Measurements from ENCODE around the gene NGDN.
"Not testable (repeated sequence)": the region's sequence is repeated elsewhere in the genome, so short reads cannot be mapped to it uniquely, and the experiment has no call there.

NGDN gene, protein sequence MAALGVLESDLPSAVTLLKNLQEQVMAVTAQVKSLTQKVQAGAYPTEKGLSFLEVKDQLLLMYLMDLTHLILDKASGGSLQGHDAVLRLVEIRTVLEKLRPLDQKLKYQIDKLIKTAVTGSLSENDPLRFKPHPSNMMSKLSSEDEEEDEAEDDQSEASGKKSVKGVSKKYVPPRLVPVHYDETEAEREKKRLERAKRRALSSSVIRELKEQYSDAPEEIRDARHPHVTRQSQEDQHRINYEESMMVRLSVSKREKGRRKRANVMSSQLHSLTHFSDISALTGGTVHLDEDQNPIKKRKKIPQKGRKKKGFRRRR

DNA sequence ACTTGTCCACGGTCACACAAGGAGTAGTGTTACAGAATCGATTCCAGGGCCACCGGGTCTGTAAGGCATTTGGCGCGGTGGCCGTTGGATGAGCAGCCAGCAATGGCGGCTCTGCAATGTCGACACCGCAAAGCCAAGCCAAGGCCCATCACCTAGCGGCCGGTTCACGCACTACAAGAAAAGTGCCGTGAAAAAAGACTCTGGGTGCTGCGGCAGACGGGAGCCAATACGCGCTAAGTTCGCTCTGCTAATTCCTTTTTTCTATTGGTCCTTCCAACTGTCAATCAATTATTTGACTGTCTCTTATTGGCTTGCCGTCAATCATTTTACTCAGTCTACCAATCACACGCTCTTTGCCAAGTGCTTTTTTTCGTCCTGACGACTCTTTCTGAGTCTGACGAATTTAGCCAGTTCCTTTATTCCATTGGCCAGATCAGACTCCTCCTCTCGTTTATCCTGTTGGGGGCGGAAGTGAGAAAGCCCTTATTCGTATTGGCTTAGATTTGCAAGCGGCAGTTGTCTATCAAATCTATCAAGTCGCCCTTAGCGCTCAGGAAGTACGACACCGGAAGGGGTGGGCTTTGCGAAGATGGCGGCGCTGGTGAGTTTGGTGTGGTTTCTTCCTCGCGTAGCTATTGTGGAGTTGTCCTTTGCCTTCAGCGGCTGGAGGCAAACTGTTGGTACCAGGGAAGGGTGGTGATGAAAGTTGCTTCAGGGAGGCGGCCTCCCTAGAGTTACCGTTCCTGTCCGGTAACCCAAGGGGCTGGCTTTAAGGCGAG is at the start of gene NGDN:
TSS of gene NGDN (plus strand) at position 577 of the 779 bp plus-strand sequence. CDS start at position 590, 13 bp downstream.
- peak; percentile 97 to 98 for DNase-seq

DNA sequence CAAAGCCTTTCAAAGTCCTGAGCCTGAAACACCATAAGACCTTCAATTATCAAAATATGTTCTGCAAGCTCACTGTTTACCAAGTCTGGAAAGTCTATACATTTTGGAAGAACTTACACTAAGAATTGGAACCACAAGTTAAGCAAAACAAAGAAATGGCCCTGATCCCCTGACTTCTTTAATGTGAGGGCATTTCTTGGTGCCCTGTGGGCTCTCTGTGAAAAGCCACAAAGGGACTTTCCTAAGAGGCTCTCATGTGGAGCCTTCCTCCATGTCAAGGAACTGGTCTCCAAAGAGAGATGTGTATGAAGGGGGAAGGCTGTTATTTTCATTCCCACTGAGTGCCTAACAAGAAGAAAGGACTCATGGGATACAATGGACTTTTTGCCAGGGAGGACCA is 47.9 kb upstream of the NGDN start:
- DNase-seq, result no peak

DNA sequence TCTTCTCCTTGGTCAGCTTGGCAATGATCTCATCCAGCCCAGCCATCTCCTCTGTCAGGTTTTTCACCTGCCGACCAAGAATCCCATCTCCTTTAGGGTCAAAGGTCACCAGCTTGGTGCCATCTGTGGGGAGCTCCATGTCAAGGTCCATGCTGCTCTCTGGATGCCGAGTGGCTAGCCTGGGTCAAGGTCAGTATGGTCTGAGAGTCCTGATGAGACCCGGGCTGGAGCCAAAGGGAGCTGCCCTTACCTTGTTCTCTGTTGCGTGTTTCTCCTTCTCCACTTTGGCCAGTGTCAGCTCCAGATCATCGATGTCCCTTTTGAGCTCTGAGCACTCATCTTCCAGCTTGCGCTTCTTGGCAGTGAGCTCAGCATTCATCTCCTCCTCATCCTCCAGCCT is 45.8 kb upstream of the NGDN start:
- no peak for DNase-seq

DNA sequence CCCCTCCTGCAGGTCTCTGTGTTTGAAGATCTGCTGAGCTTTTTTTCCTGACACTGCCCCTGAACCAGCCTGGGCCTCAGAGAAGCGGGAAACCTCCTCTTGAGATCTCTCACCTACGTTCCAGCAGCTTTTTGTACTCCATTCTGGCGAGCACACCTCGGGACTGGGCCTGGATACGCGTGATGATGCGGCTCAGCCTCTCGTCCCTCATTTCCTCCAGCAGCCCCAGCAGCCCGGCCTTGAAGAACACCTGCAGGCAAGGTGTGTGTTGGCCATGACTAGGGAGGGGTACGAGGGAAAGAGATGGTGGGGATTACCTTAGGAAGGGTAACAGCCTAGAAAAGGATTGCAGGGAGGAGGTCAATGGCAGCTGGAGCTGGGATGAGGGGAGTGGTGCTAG is 44.3 kb upstream of the NGDN start:
- no peak for DNase-seq

DNA sequence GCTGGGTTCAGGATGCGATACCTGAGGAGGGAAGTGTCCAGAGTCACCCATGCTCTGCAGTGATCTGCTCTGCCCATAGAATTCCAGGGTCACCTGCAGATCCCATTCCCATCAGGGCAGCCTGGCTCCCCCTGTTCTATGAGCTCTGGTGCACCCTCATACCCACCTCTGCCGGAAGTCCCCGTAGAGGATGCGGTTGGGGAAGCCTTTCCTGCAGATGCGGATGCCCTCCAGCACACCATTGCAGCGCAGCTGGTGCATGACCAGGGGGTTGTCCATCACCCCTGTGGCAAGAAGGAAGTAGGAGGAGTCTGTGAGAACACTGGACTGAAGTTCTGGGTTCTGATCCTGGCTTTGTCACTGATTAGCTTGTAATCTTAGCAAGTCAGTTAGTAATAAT is 43.7 kb upstream of the NGDN start:
- DNase-seq, result not testable (repeated sequence)

DNA sequence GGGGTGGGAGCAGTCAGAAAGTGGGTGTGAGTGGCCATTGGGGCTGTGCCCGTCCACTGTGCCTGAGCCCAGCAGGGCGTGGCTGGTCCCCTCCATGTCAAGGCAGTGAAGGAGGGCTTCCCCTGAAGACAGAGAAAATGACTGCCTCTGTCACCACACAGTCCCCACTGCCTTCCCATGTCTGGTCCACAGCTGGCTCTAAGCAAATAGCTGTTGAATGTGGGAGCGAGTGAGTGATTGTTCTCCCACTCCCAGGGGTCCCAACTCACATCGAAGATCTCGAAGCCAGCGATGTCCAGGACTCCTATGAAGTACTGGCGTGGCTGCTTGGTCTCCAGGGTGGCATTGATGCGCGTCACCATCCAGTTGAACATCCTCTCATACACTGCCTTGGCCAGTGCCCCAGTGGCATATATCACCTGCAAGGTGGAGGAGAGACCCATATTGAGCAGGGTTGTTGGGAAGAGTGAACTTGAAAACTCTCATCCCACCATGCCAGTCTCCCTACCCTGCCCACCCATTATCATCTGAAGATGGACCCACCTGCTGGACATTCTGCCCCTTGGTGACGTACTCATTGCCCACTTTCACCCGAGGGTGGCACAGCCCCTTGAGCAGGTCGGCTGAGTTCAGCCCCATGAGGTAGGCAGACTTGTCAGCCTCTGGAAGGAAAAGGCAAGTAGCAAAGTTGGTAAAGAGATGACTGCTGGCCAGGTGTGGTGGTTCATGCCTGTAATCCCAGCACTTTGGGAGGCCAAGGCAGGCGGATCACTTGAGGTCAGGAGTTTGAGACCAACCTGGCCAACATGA is 40.6 kb upstream of the NGDN start:
- no peak for DNase-seq

DNA sequence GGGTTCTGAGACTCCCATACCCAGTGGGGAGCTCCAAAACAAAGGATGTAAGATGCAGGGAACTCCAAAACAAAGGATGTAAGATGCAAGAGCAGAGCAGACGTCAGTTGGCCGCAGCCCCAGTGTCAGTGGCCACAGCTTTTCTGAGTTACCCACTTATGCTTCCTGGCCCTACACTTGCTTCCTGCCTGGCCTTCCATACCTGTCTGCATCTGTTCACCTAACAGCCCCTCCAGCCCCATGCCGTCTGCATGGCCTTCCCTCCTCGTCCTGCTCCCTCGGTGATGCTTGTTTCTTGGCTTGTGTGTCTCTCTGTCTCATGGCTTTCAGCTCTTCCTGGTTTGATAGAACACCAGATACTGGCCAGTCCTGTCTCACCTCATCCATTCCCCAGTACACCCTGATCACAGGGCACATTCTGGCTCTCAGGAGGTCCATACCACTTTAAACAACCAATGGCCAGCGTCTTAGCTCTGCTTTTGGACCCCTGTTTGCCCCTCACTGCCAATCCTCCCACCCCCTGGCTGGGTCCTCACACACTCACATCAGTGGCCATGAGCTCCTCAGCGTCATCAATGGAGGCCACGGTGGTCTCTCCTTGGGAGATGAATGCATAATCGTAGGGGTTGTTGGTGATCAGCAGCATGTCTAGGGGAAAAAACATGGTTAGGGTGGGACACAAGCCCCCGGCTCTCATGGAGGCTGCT is 39.3 kb upstream of the NGDN start:
- no peak for DNase-seq

DNA sequence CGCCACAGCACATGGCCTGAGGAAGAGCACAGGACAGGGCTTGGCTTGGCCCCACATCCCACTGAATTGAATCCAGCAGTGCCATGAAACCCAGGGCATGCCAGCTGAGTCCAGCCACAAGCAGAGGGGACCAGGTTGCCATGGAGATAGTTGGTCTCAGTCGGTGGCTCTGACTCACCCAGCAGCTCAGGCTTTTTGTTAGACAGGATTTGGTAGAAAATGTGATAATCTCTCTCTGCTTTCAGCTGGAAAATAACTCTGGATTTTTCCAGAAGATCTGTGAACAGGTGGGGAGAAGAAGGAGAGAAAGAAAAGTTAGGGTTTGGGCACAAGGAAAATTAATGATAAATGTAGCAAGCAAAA is 38.8 kb upstream of the NGDN start:
- no peak for DNase-seq

DNA sequence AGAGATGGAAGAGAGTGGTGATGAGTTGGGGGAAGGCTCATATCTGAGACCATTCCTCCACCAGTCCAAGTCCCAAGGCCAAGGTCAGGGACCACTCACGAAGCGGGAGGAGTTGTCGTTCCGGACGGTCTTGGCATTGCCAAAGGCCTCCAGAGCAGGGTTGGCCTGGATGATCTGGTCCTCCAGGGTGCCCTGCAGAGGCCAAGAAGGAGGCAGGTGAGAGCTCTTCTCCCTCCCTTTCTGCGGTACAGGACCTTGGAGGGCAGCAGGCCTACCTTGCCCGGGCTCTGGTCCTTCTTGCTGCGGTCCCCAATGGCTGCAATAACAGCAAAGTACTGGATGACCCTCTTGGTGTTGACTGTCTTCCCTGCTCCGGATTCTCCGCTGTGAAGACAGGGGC is 38.0 kb upstream of the NGDN start:
- DNase-seq, result no peak

DNA sequence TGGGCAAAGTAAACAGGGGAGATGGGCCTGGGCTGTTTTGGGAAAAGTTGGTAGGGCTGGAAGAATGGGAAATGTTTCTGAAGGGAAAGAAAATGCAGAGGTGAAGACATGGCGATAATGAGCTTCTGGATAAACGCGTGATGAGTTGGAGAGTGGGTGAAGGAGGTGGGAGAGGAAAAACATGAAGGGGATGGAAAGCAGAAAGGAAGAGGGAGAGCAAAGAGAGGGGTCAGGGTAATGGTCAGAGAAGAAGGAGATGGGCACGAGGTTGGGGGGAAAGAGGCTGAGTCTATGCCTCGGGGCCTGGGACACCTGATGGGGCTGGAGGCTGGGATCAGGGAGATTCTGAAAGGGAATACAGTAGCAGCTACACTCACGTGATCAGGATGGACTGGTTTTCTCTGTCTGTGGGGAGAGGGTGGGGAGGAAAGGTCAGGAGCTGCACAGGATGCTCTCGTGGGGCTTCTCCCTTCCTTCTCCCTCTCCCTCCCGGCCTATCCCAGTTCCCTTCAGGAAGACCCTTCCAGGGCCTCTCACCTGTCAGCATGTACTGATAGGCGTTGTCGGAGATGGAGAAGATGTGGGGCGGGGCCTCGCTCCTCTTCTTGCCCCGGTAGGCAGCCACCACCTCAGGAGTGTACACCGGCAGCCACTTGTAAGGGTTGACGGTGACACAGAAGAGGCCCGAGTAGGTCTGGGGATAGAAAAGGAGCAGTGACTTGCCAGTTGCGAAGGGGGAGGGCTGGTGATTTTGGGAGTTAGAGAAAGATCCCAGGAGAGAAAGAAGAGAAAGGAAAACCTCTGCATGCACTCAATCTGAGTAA is 37.2 kb upstream of the NGDN start:
- DNase-seq, result no peak

DNA sequence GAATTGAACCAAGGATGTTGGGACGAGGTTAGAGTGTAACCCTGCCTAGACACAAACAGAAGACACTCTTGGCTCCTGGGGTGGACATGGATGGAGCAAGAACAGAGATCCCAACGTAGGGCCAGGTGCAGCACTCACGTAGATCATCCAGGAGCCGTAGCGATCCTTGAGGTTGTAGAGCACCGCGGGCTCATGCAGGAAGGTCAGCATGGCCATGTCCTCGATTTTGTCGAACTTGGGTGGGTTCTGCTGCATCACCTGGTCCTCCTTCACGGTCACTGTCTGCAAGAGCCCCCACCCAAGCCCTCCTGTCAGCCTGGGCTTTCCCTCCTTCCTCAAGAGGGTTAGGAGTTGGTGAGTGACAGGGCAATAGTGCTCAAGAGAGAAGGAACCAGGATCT is 36.6 kb upstream of the NGDN start:
- DNase-seq, result no peak

DNA sequence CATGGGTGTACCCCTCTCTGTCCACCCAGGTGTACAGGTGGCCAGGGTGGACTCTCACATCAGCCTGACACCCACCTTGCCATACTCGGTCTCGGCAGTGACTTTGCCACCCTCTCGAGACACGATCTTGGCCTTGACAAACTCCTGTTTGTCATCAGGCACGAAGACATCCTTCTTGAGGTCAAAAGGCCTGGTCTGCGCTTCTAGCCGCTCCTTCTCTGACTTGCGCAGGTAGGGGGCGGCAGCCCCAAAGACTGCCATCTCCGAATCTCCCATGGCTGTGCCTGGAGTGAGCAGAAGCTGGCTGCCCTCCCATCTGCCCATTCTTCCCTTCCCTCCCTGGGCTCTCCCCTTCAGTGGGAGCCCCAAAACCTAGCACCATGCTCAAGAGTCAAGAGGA is 36.0 kb upstream of the NGDN start:
- no peak for DNase-seq

DNA sequence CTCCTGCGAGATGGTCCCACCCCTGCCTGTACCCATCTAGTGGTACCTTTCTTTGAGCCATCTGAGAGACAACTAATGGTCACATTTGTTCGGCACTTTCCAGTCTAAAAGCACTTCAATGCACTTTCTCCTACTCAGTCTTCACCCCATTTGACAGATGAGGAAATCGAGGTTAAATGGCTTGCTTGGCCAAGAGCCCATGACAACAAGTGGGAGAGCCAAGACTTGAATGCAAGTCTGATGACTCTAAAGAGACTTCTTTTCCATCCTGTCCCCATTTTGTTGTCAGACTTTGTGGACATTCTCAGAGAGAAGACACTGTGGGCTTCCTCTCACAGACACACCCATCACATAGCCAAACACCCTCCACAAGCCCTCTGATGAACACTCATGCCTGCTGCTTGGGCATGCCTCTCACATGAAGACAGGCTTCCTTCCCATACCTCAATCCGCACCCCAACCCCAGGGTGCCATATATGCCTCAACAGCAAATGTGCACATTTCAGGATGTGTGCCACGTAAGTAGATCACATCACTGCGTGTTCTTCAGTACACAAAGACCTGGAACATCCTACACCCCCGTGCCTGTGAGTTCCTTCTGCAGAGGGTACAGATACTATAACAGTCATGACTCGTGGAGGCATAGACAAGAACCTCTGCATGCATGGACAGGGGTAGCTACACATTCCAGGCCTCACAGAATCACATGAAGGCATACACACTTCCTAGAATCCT is 34.8 kb upstream of the NGDN start:
- no peak for DNase-seq

DNA sequence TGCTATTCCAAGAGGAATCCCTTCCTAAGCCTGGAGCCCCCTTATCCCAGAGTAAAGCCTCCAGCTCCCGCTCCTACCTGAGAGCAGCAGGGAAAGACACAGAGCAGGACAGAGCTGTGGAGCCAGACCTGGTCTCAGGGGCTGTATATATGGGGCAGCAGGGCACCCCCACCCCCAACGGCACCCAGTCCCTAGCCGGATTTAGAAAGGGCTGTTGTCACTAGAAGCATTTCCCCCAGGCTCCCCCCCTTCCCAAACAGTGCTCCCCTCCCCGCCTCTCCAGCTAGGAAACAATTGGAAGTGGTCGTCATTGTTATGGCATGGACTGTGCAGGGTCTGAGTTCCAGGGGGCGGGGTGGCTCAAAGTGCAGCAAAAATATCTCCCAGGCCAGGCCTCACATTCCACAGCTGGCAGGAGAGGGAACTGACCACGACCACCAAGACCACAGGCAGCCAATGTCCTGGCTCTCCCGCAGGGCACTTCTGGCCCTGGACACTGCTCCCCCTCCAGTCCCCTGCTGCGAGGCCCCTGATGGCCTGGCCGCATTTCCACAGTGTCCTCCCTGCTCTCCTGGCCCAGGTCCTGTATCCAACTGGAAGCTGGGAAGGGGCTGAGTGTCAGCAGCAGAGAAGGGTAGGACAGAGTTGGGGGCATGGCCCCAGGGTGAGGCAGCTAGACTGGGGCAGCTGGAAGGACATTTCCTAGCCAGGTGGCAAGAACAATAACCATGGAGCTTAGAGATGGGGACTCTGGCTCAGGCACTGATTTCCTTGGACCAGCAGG is 33.8 kb upstream of the NGDN start, which contains the start of gene MYH7:
TSS of gene MYH7 (minus strand) at position 118 of the 784 bp plus-strand sequence. CDS start 1,928 bp downstream, outside the sequence.
- DNase-seq, result no peak

DNA sequence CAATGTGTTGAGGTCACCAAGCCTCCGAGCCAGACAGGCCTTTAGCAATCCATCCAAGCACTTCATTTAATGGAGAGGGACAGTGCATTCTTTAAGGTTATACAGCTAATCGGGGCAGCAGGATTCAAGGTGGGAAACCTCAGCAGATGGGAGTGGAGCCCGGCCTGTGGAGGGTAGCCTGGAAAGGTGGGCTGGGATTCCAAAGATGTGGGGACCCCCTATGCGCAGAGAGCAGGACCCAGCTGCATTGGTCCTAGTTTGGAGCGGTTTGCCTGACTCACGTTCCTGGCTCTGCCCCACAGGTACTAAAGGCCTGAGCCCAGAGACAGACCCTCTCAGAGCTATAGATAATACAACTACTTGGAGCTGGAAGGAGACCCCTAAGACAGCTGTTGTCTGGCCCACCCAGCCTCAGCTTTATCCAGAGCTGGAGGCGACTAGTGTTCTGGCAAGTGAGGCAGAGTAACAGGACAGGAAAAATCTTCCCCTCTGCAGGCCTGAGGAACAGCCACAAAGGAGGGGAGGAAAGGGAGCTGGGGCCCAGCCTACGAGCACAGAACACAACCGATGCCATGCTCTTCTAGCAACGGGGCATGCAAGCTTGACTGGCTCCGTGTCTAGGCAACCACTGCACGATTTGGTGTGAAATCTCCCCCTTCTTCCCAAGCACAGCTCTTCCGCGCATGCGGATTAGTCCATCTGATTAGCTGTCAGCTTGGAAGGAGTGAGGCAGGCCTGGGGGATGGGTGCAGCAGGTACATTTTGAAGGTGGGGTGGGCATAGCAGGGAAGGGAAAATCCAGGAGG is 33.0 kb upstream of the NGDN start:
- DNase-seq, result no peak

DNA sequence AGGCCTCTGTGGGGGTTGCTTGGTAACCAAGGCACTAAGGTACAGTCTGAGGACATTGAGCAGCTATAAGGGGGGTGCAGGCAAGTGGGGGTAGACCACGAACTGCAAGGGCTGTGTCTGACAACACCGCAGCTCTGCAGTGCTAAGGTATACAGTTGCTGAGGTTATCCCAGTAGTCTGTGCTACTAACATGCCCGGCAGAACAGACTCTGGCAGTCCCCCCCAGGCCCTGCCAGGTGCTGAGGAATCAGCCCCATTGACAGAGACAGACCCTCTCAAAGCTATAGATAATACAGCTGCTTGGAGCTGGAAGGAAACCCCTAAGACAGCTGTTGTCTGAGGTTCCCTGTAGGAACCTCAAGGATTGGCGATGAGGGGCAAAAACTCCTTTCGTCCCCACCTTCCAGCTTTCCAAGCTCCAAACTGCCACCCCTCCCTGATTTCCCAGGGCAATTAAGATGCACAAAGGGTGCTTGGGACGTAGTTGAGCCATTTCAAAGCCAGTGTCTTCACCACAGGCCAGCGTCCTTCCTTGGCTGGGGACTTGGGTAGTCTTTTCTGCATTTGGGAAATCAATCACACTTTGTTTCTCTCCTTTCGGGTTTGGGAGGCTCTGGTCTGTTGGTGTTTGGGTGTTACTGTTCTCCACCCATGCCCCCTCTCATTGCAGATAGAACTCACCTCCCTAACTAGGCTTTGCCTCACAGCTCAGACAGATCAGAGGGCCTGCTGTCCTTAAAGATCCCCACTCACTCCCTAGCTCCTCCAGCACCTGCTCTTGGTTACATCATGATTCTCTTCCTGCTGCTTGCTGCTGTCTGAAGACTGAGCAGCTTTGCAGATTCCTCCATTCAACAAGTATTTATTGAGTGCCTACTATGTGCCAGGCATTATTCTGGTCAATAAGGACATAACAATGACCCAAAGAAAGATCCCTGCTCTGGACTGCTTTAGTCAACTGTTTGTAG is 32.1 kb upstream of the NGDN start:
- no peak for DNase-seq

DNA sequence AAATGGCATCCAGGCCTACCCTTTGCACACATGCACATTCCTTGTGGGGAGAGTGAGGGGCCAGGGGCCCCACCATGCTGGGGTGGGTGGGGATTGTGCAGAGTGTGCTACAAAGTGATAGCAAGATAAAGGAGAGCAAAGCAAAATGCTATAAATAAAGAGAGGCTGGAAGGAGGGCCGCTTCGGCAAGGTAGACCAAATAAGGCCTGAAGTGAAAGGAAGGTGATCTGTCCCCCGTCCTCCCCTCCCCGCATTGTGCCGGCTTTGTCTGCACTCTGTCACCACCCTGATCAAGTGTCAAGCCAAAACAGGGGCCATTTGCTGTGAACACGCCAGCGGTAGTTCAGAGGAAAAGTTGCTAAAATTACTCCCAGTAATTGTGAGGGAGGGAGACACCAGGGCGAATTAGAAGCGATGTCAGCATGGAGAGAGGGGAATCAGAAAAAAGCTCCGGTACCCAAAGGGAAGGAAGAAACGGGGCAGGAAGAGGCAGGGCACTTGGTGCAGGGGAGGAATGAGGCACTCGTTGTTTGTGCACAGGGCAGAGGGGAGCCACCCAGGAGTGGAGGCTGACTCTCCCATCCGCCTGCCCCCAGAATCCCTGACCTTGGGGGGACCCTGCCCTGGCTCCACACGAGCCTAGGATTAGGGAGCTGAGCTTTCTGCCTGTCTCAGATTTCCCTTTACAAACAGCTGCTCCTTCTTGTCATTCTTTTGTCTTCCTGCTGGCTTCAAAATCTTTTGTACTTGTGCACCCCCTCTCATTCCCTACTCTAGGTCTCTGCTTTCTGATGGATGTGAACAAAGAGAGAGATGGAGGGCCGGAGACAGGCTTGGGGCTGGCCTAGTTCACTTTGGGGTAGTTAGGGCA is 31.2 kb upstream of the NGDN start:
- no peak for DNase-seq

Measured in AML-193 (cell line).